Esophagus mucosa (tissue), 1 donor: ENCODE data around the gene KNG1. TPM values are rescaled to one million over a fixed set of nuclear protein-coding genes. Genes with fewer than 3 reads are reported as not detected.

Experiments used
- ATAC-seq: fragments of 200-7000 bp; cut with Tn5 transposase; one replicate; pipeline ENCODE4 v1.9.1; 2020
- total RNA-seq: library from RNA; stranded (reverse); gene quantifications from one replicate; pipeline ENCODE4 v1.2.4, GENCODE V29; 2023
- donor health status: DM: yes; HTN: yes; CAD: no.

Gene KNG1
- total RNA-seq, 1 donor from 2014 or later, result not detected

- no peak for ATAC-seq
Measured at GRCh38 chr3:186779204-186779603, 62.0 kb downstream of the KNG1 start.

GRCh38 chr3:186782542-186783057, 65.4 kb downstream of the KNG1 start:
- ATAC-seq, result no peak

DNA sequence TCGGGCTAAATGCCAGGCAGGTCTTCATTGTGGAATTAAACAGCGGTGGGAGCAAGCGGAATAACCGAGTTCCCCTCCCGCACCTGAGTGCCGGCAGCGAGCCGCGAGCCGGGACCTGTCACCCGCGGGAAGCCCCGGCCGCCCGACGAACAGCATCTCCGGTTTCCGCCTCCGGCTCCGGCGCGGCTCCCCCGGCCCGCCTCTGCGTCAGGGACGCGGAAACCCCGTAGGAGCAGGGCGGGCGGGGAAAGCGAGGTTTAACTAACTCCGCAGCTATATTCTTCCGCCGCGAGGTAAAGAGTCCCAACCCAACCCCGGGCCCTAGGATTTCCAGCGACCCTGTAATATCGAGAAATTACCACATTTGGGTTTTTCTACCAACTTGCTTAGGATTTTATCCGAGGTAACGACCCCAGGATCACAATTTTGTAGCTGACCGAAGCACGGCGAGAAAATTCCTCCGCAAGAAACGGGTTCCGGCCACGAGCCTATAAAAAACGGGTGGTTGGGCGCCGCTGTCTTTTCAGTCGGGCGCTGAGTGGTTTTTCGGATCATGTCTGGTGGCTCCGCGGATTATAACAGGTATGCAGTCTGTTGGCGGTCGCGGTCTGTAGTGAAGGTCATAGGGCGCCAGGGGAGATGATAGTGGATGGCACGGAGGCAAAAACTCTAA, 66.0 kb downstream of the KNG1 start, which contains the start of gene EIF4A2:
Gene EIF4A2 (plus strand): TSS at position 520 of the 673 bp plus-strand sequence. CDS start 34 bp downstream, at position 554.
- ATAC-seq, result peak; percentile 84

DNA sequence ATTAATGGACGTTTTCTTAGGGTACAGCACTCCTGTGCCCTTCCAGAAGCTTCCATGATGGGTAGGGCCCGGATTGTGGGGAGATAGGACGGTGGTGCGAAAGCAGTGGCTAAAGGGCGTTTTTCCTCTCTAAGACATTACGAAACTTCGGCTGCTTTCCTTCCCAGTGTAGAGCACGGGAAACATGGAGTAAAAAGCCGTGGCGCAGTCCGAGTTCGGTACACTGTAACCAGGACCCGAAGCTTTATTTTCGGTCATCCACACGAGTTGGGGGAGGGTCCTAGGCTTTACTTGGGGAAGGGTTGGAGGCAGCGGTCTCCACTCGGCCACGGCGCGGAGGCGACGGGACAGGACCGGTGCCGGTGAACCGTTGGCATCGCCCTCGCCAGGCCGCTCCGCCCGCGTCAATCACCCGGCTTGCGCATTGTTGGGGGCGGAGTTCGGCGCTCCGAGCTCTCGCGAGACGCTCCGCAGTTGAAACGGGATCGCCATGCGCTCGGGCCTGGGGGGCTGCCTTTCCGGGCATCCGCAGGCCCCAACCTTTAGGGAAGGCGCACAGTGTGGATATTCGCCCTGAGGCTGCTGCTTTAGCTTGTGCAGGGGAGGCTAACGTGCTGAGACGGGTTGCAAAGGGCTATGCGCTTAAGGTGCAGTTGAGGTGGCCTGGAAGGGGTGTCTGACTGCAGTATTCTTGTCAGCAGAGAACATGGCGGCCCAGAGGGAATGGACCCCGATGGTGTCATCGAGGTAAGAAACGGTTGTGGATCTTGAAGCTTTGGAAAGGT, 66.8 kb downstream of the KNG1 start:
- ATAC-seq, result peak; percentile 87

GRCh38 chr3:186784820-186785494, 67.8 kb downstream of the KNG1 start:
- no peak for ATAC-seq

DNA sequence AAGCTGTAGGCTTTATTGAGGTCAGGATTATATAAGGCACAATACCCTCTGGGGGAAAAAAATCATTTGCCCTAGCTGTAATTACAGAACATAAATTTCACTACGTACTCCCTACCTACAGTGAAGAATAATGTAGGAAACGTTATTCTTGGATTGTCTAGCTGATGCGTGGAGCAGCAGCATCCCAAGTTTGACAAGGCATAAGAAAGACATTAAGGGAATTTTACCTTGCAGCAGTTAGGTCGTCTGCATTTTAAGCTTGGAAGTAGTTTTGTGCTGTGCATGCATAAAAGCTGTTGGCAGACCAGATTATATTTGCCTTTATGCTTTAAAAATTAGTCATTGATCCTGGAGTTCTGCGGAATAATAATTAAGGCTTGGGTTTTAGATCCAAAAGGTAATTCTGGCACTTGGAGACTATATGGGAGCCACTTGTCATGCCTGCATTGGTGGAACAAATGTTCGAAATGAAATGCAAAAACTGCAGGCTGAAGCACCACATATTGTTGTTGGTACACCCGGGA, 68.4 kb downstream of the KNG1 start:
- ATAC-seq, result no peak

DNA sequence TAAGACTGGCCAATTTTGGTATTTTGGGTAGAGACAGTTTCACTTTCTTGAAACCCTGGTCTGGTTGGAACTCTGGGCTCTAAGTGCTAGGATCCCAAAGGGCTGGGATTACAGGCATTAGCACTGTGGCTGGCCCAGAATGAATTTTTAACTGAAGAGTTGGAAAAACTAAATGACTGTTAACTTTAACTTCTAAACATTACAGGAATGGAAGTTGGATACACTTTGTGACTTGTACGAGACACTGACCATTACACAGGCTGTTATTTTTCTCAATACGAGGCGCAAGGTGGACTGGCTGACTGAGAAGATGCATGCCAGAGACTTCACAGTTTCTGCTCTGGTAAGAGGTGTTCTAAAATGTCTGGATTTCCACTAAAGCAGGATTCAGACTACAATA, 69.8 kb downstream of the KNG1 start:
- no peak for ATAC-seq

DNA sequence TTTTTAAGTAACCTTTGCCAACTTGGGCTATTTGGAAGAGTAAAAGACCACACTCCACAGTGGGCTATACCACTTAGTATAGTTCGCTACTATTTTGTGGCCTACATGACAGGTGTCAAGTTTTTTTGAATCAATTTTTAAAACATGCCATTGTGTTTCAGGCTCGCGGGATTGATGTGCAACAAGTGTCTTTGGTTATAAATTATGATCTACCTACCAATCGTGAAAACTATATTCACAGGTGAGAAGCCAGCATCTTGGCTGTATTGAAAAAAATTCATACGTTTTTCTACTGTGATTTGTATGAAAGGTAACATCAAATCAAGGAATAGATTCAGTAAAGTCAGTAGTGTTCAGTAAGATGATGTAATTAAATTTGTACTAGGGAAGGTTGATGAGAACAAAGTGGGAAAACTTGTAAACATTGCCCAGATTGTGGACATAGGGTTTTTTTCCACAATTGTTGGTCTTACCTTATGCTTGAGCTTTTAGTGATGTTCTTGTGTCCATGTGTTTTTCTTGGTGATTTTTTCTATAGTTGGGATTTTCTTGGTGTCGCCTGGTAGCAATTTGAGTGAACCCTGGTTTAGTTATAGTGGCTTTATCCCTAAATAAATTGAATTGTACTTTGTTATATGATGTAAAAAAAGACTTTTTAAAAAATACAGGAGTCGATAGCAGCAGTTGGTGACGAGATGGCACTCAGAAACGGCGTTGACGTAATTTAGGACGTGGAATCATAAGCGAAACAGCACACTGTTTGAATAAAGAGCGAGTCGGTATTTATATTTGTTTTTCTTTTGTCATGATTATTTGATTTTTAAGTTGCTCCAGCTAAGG, 70.7 kb downstream of the KNG1 start:
- ATAC-seq, result no peak

DNA sequence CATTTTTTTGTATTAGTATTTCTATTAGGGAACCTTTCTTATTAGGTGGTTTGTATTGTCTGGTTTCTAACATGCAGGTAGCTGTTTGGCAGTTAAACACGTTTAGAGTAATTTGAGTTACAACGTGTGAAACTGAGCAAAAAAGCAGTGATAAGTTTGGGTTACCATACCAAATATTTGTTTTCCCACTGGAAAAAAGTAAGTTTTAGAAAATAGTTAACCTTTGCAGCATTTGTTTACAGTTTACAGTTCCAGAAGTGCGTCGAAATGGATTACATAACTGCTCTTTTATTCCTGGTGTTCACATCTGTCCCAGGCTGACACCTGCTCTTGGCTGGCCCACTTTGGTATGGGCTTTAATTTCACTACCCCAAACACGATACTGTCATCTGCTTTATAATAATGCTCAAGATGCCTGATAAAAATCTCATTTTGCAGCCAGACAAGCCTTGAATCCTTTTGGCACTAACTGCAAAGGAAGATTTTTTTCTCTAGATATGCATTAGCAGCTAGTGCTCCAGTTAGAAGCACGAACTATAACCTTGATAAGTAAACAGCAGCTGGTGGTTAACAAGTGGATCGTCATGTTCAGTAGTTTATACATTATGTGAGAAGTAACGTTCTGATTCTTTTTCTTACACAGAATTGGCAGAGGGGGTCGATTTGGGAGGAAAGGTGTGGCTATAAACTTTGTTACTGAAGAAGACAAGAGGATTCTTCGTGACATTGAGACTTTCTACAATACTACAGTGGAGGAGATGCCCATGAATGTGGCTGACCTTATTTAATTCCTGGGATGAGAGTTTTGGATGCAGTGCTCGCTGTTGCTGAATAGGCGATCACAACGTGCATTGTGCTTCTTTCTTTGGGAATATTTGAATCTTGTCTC, 71.6 kb downstream of the KNG1 start:
- no peak for ATAC-seq

DNA sequence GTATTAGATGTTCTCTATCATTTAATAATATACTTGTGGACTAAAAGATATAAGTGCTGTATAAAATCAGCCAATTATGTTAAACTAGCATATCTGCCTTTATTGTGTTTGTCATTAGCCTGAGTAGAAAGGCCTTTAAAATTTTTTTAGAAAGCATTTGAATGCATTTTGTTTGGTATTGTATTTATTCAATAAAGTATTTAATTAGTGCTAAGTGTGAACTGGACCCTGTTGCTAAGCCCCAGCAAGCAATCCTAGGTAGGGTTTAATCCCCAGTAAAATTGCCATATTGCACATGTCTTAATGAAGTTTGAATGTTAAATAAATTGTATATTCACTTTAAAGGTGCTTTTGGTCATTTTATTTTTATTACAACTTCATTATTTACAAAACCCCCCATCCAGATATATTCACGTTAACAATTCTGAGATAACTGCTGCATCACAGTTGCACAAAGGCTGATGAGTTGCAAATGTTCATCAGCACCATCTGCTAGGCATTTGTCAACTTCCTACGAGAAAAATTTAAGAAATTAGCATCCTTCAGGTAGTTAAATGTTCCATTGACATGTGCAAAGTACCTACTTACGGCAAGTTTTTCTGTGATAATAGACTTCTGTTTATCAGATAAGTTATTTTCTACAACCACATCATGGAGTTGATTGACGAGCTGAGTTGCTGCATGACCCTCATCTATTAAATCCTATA, 72.5 kb downstream of the KNG1 start:
- no peak for ATAC-seq

GRCh38 chr3:186790261-186790981, 73.3 kb downstream of the KNG1 start:
- ATAC-seq, result peak; percentile 30

Other genes starting within 250 kb of the KNG1 start
- 1.2 TPM for gene CRYGS, start 173.0 kb upstream of the KNG1 start, total RNA-seq
- gene TBCCD1, start 150.0 kb upstream of the KNG1 start, total RNA-seq, result 6.6 TPM
- gene DNAJB11, start 146.6 kb upstream of the KNG1 start, total RNA-seq, result 24.0 TPM
- gene AHSG, start 104.3 kb upstream of the KNG1 start, total RNA-seq, result not detected
- not detected for gene FETUB, start 77.0 kb upstream of the KNG1 start, total RNA-seq
- 0.12 TPM for gene HRG, start 51.3 kb upstream of the KNG1 start, total RNA-seq
- gene EIF4A2, start 66.2 kb downstream of the KNG1 start, total RNA-seq, result 118 TPM
- gene RFC4, start 89.1 kb downstream of the KNG1 start, total RNA-seq, result 18.2 TPM
- 0.08 TPM for gene ADIPOQ, start 125.4 kb downstream of the KNG1 start, total RNA-seq
- gene ST6GAL1, start 213.2 kb downstream of the KNG1 start, total RNA-seq, result 13.2 TPM